ENCODE measurements around the gene CALD1. TPM values are rescaled to one million over a fixed set of nuclear protein-coding genes. Genes with fewer than 3 reads are reported as not detected.

CALD1 gene
- total RNA-seq, 2 donors from 2014 or later = 912 to 1,038 TPM

GRCh38 chr7:134844200-134844599, 64.8 kb downstream of the CALD1 start:
- H3K9me3 ChIP-seq = no peaks in the 10 kb centered on the region
- peaks cover 64 to 98% of the 10 kb centered on the region in 2 donors for H3K4me1 ChIP-seq (ENCODE audit: control insufficient read depth in 1 of 2, low read depth in 2 of 2)
- no peak for ATAC-seq (ENCODE audit: insufficient number of reproducible peaks, low FRiP score, low read depth)
- no peak overlapping the region for H3K4me3 ChIP-seq
- peak overlapping the region; percentile 60 to 71 for H3K27ac ChIP-seq
- DNase-seq (ENCODE audit: low spot score) = no peak
- no peak for TF ChIP-seq CTCF (IDR thresholded peaks at IDR 0.05)
- peaks cover 26% of the 10 kb centered on the region for H3K36me3 ChIP-seq
- H3K27me3 ChIP-seq (replicated peaks; ENCODE audit: insufficient read depth) = no peaks in the 10 kb centered on the region

- peak; percentile 9 for TF ChIP-seq CTCF (IDR thresholded peaks at IDR 0.05)
- H3K4me1 ChIP-seq (ENCODE audit: control insufficient read depth in 1 of 2, low read depth in 2 of 2) = peaks cover 69 to 97% of the 10 kb centered on the region in 2 donors
Measured at GRCh38 chr7:134845461-134845860, 66.0 kb downstream of the CALD1 start.

GRCh38 chr7:134847851-134848588, 68.6 kb downstream of the CALD1 start:
- Histone ChIP-seq H3K4me3 (no peak overlapping the region), H3K9me3 (no peaks in the 10 kb centered on the region), H3K4me1 (ENCODE audit: control insufficient read depth in 1 of 2, low read depth in 2 of 2) (peaks cover 69 to 97% of the 10 kb centered on the region in 2 donors), H3K27ac (peak overlapping the region; percentile 60 to 71), H3K27me3 (replicated peaks; ENCODE audit: insufficient read depth) (no peaks in the 10 kb centered on the region), H3K36me3 (peaks cover 26% of the 10 kb centered on the region)
- ATAC-seq (ENCODE audit: insufficient number of reproducible peaks, low FRiP score, low read depth) = no peak
- no peak for TF ChIP-seq CTCF (IDR thresholded peaks at IDR 0.05)
- no peak for DNase-seq (ENCODE audit: low spot score)

More at GRCh38 chr7:134845461-134845860, 66.0 kb downstream of the CALD1 start:
- no peaks in the 10 kb centered on the region for H3K9me3 ChIP-seq
- peak overlapping the region; percentile 60 to 71 for H3K27ac ChIP-seq
- H3K27me3 ChIP-seq (replicated peaks; ENCODE audit: insufficient read depth) = no peaks in the 10 kb centered on the region
- ATAC-seq (ENCODE audit: insufficient number of reproducible peaks, low FRiP score, low read depth) = no peak
- no peak for DNase-seq (ENCODE audit: low spot score)
- no peak overlapping the region for H3K4me3 ChIP-seq
- H3K36me3 ChIP-seq = peaks cover 26% of the 10 kb centered on the region

GRCh38 chr7:134850066-134850465, 70.6 kb downstream of the CALD1 start:
- peaks cover 62 to 94% of the 10 kb centered on the region in 2 donors for H3K4me1 ChIP-seq (ENCODE audit: control insufficient read depth in 1 of 2, low read depth in 2 of 2)
- H3K9me3 ChIP-seq = no peaks in the 10 kb centered on the region
- H3K27me3 ChIP-seq (replicated peaks; ENCODE audit: insufficient read depth) = no peaks in the 10 kb centered on the region
- DNase-seq (ENCODE audit: low spot score) (no peak), ATAC-seq (ENCODE audit: insufficient number of reproducible peaks, low FRiP score, low read depth) (no peak)
- H3K27ac ChIP-seq = peak overlapping the region; percentile 36 to 73
- peaks cover 13% of the 10 kb centered on the region for H3K36me3 ChIP-seq
- TF ChIP-seq CTCF (IDR thresholded peaks at IDR 0.05) = no peak
- H3K4me3 ChIP-seq = no peak overlapping the region

GRCh38 chr7:134851141-134851540, 71.7 kb downstream of the CALD1 start:
- ATAC-seq (ENCODE audit: insufficient number of reproducible peaks, low FRiP score, low read depth) = no peak
- no peak overlapping the region for H3K4me3 ChIP-seq
- peaks cover 63 to 94% of the 10 kb centered on the region in 2 donors for H3K4me1 ChIP-seq (ENCODE audit: control insufficient read depth in 1 of 2, low read depth in 2 of 2)
- no peak for DNase-seq (ENCODE audit: low spot score)
- H3K36me3 ChIP-seq = peaks cover 2% of the 10 kb centered on the region
- H3K27me3 ChIP-seq (replicated peaks; ENCODE audit: insufficient read depth) = no peaks in the 10 kb centered on the region
- peak overlapping the region; percentile 36 to 73 for H3K27ac ChIP-seq
- TF ChIP-seq CTCF (IDR thresholded peaks at IDR 0.05) = no peak
- H3K9me3 ChIP-seq = no peaks in the 10 kb centered on the region
